DOHH2 (cell line): ENCODE results near the gene NANS.

Experiments used
- H3F3A ChIP-seq: fragments of 200-600 bp; sonication (generic), shearing (Covaris generic); 2 replicates; pipeline ENCODE4 v1.6.0; 2016; ENCODE audit warnings: antibody characterized with exemption, mild to moderate bottlenecking; ENCODE audit not compliant: control insufficient read depth, insufficient read depth
- H3K27ac ChIP-seq: fragments of 200-600 bp; sonication (generic); 2 replicates; pipeline ENCODE4 v1.5.1; 2014; ENCODE audit warnings: low read depth, mild to moderate bottlenecking, low read length, moderate library complexity
- H3K27me3 ChIP-seq: fragments of 200-600 bp; sonication (generic); 2 replicates; pipeline ENCODE4 v1.6.1; 2014; ENCODE audit warnings: mild to moderate bottlenecking, low read length, mixed read lengths; ENCODE audit not compliant: control insufficient read depth
- H3K36me3 ChIP-seq: fragments of 200-600 bp; sonication (generic); 2 replicates; pipeline ENCODE4 v1.6.1; 2014; ENCODE audit warnings: mild to moderate bottlenecking, low read length, moderate library complexity, mixed read lengths; ENCODE audit not compliant: control insufficient read depth
- H3K4me1 ChIP-seq: fragments of 200-600 bp; sonication (generic); 2 replicates; pipeline ENCODE4 v1.6.1; 2014; ENCODE audit warnings: mild to moderate bottlenecking, low read length, mixed read lengths; ENCODE audit not compliant: control insufficient read depth
- H3K4me2 ChIP-seq: fragments of 200-600 bp; sonication (generic); 2 replicates; pipeline ENCODE4 v1.6.0; 2014; ENCODE audit warnings: mild to moderate bottlenecking, low read length, moderate library complexity
- H3K4me3 ChIP-seq: fragments of 200-600 bp; sonication (generic); 2 replicates; pipeline ENCODE4 v1.5.1; 2014; ENCODE audit warnings: mild to moderate bottlenecking, low read length, mixed read lengths
- H3K79me2 ChIP-seq: fragments of 200-600 bp; sonication (generic); 2 replicates; pipeline ENCODE4 v1.6.1; 2014; ENCODE audit warnings: mild to moderate bottlenecking, low read length, mixed read lengths; ENCODE audit not compliant: control insufficient read depth
- H3K9me2 ChIP-seq: fragments of 200-600 bp; sonication (generic); replicated peaks from 2 replicates; pipeline ENCODE4 v1.6.1; 2014; ENCODE audit warnings: mild to moderate bottlenecking, low read length, mixed read lengths; ENCODE audit not compliant: control insufficient read depth
- H3K9me3 ChIP-seq: fragments of 200-600 bp; sonication (generic); 2 replicates; pipeline ENCODE4 v1.6.1; 2014; ENCODE audit warnings: antibody characterized with exemption, low read length, mixed read lengths; ENCODE audit not compliant: control insufficient read depth, insufficient read depth
- H4K20me1 ChIP-seq: fragments of 200-600 bp; sonication (generic); 2 replicates; pipeline ENCODE4 v1.6.0; 2014; ENCODE audit warnings: low read depth, mild to moderate bottlenecking, antibody characterized with exemption, low read length, moderate library complexity; ENCODE audit not compliant: control insufficient read depth, insufficient read depth
- CTCF ChIP-seq: fragments of 200-600 bp; sonication (generic); IDR thresholded peaks from one replicate; pipeline ENCODE4 v1.5.1; 2014; ENCODE audit warnings: antibody characterized with exemption, mild to moderate bottlenecking, low read depth, low read length; ENCODE audit not compliant: poor library complexity, severe bottlenecking
- EZH2phosphoT487 ChIP-seq: fragments of 200-600 bp; sonication (generic); IDR thresholded peaks from 2 replicates; pipeline ENCODE4 v1.6.1; 2017; ENCODE audit warnings: borderline replicate concordance, mild to moderate bottlenecking, antibody characterized with exemption, low read length, moderate library complexity, mixed read lengths

The NANS gene

GRCh38 chr9:98056269-98057137 lies at the start of gene NANS:
Gene NANS, plus strand, starts transcription at chr9:98056732. Its CDS starts 77 bp downstream, at chr9:98056809.
- Histone ChIP-seq H3K4me2 (peak within 1 kb of the TSS; percentile 99), H3K4me3 (peak within 1 kb of the TSS; percentile 75), H3K27me3 (no peaks in the 10 kb centered on the region), H3K36me3 (peaks cover 53% of the 10 kb centered on the region), H3K79me2 (peaks cover 80% of the 10 kb centered on the region), H3K9me3 (no peaks in the 10 kb centered on the region), H3F3A (peaks cover 41% of the 10 kb centered on the region), H3K9me2 (no peaks in the 10 kb centered on the region), H3K4me1 (peaks cover 34% of the 10 kb centered on the region), H3K27ac (peak within 1 kb of the TSS; percentile 71), H4K20me1 (no peaks in the 10 kb centered on the region; the same call in 1 of the 2 replicates)
- TF ChIP-seq CTCF (no peak), EZH2phosphoT487 (no peak)

- Histone ChIP-seq H3K4me3 (no peak overlapping the region), H3F3A (peaks cover 22% of the 10 kb centered on the region), H3K27ac (no peak overlapping the region), H4K20me1 (0 out of 2 replicates have a peak, but pooled peaks cover 2% of the 10 kb centered on the region), H3K27me3 (no peaks in the 10 kb centered on the region), H3K4me1 (0 out of 2 replicates have a peak, but pooled peaks cover 5% of the 10 kb centered on the region), H3K36me3 (peaks cover 98% of the 10 kb centered on the region), H3K4me2 (no peak overlapping the region), H3K9me3 (no peaks in the 10 kb centered on the region), H3K79me2 (peaks cover 86% of the 10 kb centered on the region), H3K9me2 (no peaks in the 10 kb centered on the region)
- no peak for TF ChIP-seq CTCF
- TF ChIP-seq EZH2phosphoT487: no peak
Measured at GRCh38 chr9:98007251-98007928, 49.1 kb upstream of the NANS start.

- no peak for TF ChIP-seq EZH2phosphoT487
- no peak for TF ChIP-seq CTCF
- H4K20me1 ChIP-seq: no peaks in the 10 kb centered on the region
- no peak overlapping the region for H3K27ac ChIP-seq
- H3K79me2 ChIP-seq: peaks cover 74% of the 10 kb centered on the region
- 0 out of 2 replicates have a peak, but pooled peaks cover 5% of the 10 kb centered on the region for H3K4me1 ChIP-seq
- no peak overlapping the region for H3K4me2 ChIP-seq
- H3K27me3 ChIP-seq: no peaks in the 10 kb centered on the region
- no peaks in the 10 kb centered on the region for H3K9me2 ChIP-seq
- no peaks in the 10 kb centered on the region for H3K9me3 ChIP-seq
- H3K4me3 ChIP-seq: no peak overlapping the region
- peaks cover 19% of the 10 kb centered on the region for H3F3A ChIP-seq
- peaks cover 98% of the 10 kb centered on the region for H3K36me3 ChIP-seq
Measured at GRCh38 chr9:98008764-98009163, 47.8 kb upstream of the NANS start.
